GM21528 (cell line): Measurements from ENCODE around the gene MINAR2.
A peak's percentile ranks its signal among the peaks of the same experiment; 100 is the strongest.

Experiments used
- ATAC-seq: cut with Tn5 transposase; IDR thresholded peaks from one replicate; pipeline ENCODE4 v1.9.1; 2021; ENCODE audit warnings: mild to moderate bottlenecking, moderate library complexity; ENCODE audit not compliant: unreplicated experiment, low FRiP score

Gene MINAR2

DNA sequence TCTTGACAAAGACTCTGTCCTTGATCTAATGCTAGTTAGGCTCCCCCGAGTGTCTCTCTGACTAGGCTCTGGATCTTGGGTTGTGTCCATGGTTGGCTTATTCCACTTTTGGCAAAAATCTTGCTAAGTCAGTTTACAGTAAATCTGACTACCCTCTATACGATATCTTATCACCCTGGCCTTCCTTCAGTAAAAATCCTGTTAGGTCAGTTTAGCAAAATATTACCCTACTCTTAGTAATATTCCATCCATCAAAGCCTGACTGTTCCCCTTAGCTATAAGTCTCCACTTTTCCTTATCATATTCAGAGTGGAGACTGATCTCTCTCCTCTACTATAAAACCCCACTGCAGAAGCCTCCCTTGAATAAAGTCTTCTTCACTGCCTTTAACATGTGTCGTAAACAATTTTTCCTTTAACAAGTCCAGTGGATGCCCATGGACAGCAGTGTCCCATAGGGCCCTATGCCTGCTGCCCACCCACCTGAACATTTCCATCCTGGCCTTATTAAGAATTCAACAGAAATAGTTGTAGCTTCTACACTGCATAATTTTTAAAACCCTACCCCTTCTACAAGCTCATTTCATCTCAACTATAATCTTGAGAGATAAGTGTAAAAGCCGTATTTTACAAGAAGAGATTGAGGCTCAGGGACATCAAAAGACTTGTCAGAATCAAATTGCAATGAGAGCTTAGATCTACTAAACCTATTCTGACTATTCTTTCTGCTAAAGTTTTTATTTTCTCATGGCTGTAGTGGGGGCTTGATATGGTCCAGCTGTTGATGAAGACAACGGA is 22.3 kb downstream of the MINAR2 start:
- ATAC-seq: no peak

- peak; percentile 69 for ATAC-seq
Measured at GRCh38 chr5:129771058-129771838, 23.4 kb downstream of the MINAR2 start.

DNA sequence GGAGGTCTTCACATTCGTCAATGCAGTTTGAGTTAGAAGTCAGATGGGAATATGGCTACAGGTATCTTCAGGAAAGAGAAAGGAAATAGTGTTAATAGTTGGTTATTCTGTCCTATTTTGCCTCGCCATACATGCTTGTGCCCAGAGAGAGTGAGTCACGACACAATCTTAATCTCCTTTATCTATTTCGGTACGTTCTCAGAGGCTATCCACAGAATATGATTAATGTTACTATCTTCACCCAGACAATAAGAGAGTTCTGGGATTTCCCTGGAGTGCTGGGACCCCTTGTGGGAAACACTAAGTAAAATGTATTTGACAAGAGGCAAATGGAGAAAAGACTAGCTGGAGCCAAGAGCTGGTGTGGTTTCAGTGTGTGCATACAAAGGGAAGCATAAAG is 25.5 kb downstream of the MINAR2 start:
- ATAC-seq: no peak

GRCh38 chr5:129781594-129781993 is 33.7 kb downstream of the MINAR2 start:
- ATAC-seq: no peak

DNA sequence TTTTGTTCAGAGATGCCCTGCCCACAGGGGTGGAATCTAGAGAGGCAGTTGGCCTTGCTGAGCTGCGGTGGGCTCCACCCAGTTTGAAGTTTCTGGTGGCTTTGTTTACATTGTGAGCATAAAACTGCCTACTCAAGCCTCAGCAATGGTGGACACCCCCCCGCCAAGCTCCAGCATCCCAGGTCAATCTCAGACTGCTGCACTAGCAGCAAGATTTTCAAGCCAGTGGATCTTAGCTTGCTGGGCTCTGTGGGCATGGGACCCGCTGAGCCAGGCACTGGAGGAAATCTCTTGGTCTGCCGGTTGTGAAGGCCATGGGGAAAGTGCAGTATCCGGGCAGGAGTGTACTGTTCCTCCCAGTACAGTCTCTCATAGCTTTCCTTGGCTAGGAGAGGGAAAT is 55.5 kb downstream of the MINAR2 start:
- ATAC-seq: no peak

DNA sequence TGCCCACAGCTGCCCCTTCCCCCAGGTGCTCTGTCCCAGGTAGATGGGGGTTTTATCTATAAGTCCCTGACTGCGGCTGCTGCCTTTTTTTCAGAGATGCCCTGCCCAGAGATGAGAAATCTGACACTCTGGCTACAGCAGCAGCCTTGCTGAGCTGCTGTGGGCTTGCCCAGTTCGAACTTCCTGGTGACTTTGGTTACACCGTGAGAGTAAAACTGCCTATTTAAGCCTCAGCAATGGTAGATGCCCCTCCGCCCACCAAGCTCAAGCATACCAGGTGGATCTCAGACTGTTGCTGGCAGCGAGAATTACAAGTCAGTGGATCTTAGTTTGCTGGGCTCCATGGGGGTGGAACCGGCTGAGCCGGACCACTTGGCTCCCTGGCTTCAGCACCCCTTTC is 56.8 kb downstream of the MINAR2 start:
- no peak for ATAC-seq

DNA sequence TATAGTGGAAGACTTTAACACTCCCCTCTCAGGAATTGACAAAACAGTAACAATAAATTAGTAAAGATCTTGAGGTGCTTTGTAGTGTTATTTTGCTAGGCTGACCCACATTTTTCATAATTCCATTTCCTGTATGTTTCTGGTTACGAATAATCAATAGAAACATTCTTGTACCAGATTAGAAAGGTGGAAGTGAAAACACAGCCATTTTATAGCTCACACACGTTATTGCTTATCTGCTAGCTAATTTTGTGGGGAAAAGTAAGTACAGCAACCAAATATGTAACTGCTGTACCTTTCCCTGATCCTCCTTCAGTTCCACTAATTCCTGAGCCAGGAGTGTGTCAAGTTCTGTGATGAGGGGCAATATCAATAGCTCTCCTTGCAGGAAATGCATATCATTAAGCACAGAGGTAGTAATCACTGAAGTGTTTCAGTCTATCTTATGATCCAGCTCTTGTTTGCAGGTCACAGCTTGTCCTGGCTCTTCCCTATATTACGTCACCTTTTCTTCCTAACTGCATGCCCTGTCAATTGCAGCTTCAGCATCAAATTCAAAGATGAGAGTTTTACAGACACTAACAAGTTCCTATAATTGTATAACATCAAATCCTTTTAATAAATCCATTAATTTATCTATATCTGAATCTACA is 59.4 kb downstream of the MINAR2 start:
- ATAC-seq: no peak
